ENCODE results near the gene SMAD6.
A peak's percentile ranks its signal among the peaks of the same experiment; 100 is the strongest.

The SMAD6 gene

DNA sequence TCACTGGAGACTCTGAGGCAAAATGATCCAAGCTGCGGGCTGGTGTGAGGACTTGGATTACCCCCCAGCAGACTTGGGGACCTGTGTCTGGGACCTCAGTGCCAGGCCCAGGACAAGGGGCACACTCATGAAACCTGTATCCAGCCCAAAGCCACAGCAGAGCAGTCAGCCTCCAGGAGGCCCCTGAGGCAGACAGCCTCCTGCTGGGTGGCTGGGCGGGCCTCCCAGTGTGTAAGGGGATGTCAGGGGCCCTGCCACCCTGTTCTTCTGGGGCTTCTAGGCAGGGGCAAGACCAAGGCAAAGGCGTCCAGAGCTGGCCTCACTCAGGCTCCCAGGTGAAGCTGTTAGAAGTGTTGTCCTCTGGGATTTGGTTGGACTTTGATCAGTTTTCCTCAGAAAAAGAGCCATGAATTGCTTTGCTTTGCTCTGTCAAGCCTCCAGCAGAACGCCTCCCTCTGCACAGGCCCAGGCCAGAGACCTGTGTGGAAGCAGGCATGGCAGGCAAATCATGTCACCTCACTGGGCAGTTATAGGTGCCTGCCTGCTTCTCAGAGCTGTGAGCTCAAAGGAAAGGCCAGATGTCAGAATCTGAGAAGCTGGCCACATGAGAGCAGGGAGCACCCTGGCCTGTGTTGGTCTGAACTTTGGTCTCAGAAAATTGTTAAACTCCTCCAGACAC is 77.4 kb downstream of the SMAD6 start:
- H3K4me3 ChIP-seq, result no peak overlapping the region
- peak overlapping the region in 1 of 21 experiments; percentile 31 for H3K27ac ChIP-seq

DNA sequence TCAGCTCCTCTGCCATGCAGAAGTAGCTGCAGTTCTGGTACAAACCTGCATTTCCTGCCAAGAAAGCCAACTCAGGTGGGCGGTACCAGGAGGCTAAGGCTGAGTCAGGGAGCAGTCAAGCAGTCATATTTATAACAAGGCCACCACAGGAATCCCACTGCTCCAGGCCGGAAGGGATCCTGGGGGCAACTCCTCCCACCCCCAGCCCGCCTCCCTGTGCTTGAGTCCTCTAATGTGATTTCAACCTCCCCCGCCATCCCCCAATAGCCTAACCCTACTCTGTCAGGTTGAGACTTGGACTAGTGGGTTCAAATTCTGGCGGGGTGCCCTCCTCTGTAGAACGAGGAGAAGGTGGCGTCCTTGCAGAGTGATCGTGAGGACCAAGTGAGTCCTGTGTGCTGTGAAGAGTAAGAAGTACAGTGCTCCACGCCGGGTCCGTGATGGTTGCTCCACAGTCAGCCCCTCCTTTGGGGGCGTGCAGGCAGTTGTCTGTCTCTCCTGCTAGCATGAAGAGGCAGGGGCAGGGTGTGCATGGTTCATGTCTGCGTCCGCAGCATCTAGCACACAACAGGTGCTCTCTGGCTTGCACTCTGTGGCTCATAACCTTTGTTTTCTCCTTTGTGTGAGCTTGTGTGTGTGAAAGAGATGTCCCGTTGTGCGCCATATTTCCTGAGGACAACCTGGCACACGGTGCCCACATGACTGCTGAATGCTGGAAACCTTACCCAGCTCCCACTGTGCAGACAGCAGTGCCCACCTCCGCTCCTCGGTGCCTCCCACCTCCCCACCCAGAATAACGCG is 78.3 kb downstream of the SMAD6 start:
- H3K27ac ChIP-seq, result no peak overlapping the region
- H3K4me3 ChIP-seq, result no peak overlapping the region

DNA sequence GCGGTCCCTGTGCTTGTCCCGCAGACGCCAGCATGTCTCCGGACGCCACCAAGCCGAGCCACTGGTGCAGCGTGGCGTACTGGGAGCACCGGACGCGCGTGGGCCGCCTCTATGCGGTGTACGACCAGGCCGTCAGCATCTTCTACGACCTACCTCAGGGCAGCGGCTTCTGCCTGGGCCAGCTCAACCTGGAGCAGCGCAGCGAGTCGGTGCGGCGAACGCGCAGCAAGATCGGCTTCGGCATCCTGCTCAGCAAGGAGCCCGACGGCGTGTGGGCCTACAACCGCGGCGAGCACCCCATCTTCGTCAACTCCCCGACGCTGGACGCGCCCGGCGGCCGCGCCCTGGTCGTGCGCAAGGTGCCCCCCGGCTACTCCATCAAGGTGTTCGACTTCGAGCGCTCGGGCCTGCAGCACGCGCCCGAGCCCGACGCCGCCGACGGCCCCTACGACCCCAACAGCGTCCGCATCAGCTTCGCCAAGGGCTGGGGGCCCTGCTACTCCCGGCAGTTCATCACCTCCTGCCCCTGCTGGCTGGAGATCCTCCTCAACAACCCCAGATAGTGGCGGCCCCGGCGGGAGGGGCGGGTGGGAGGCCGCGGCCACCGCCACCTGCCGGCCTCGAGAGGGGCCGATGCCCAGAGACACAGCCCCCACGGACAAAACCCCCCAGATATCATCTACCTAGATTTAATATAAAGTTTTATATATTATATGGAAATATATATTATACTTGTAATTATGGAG is 79.1 kb downstream of the SMAD6 start:
- Histone ChIP-seq H3K4me3 (no peak overlapping the region), H3K27ac (no peak overlapping the region)

DNA sequence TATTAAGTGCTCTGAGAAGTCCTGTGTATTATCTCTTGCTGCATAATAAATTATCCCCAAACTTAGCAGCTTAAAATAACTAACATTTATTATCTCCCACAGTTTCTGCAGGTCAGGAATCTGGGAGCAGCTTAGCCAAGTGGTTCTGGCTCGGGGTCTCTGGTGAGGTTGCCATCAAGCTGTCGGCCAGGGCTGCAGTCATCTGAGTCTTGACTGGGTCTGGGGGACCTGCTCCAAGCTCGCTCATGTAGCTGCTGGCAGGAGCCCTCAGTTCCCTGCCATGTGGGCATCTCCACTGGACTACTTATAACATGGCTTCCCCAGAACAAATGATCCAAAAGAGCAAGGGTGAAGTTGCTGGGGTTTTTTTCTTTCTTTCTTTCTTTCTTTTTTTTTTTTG is 80.7 kb downstream of the SMAD6 start:
- H3K27ac ChIP-seq, result no peak overlapping the region
- no peak overlapping the region for H3K4me3 ChIP-seq

DNA sequence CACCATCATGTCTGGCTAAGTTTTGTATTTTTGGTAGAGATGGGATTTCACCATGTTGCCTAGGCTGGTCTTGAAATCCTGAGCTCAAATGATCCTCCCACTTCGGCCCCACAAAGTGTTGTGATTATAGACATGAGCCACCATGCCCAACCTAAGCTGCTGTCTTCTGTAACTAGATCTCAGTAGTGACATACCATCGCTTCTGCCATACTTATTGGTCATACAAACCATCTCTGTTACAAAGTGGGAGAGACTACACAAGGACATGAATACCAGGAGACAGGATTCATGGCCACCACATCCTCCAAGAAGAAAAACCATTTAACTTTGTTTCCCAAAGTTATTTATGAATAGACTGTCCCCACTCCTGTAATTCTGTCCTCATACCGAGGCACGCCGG is 81.3 kb downstream of the SMAD6 start:
- Histone ChIP-seq H3K4me3 (no peak overlapping the region), H3K27ac (no peak overlapping the region)

DNA sequence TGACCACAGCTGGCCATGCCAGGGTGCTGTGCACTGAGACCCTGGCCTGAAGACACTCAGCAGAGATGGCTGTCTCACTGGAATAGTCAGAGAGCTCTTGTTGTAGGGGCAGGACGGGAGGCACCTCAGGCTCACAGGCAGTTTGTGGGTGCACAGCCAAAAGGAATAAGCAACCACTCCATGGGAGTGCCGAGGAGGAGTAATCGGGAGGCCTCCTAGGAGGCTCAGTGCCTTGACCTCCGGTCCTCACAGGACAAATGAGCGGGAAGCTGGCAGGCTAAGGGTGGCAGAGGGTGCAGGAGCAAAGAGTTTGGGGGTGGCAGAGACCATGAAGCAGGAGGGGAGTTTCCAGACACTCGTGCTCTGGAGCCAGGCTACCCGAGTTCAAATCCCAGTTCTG is 81.7 kb downstream of the SMAD6 start:
- H3K4me3 ChIP-seq, result no peak overlapping the region

DNA sequence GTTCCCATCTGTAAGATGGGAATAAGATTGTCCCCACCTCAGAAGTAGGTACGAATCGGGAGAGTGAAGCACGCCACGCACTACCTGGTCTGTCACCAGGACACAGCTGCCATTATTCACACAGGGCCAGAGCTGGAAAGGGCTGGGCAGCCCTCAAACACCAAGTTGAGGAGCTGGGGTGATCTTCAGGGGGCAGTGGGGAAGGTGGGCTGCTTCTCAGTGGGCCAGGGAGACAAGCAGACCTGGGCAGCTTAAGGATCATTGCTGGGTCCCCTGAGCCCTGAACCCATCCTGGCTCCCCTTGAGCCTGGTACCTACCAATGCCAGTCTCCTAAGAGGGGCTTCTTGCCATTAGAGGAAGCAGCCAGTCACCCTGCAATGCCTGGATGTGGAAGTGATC is 82.1 kb downstream of the SMAD6 start:
- H3K27ac ChIP-seq, result no peak overlapping the region
- H3K4me3 ChIP-seq, result no peak overlapping the region

More for the DNA sequence above, 81.7 kb downstream of the SMAD6 start:
- no peak overlapping the region for H3K27ac ChIP-seq

DNA sequence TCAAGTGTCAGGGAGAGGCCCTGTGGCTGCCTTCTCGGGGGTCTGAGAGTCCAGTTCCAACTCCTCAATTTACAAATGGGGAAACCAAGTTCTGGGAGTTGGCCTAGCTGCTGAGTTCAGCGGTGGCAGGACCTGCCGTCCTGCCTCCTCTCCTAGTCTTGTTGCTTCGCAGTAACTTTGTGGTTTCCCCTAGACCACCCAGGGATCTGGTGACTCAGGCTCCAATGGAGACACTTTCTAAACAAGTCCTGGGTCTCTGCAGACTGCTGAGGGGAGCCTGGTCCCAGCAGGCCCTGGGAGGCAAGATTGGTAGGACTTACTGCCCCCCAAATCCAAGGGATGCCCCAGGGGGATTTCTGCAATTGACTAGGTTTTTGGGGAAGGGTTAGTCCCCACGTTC is 83.6 kb downstream of the SMAD6 start:
- no peak overlapping the region for H3K4me3 ChIP-seq

DNA sequence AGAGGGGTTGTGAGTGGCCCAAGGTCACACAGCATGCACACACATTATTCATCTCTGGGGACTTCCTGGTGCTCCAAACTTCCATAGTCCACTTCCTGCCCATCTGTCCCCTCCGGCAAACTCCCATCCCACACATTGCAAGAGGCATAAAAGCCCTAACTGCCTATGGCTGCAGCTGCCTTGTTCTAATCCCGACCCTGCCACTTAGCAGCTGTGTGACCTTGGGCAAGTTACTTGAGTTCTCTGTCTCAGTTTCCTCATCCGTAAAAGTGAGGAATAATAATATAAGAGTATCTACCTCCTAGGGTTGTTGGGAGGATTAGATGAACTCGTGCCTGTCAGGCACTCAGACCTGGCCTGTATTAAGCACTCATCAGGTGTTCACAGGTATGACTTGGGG is 84.2 kb downstream of the SMAD6 start:
- Histone ChIP-seq H3K27ac (no peak overlapping the region), H3K4me3 (no peak overlapping the region)

More for the DNA sequence above, 83.6 kb downstream of the SMAD6 start:
- peak overlapping the region in 1 of 21 experiments; percentile 29 for H3K27ac ChIP-seq

DNA sequence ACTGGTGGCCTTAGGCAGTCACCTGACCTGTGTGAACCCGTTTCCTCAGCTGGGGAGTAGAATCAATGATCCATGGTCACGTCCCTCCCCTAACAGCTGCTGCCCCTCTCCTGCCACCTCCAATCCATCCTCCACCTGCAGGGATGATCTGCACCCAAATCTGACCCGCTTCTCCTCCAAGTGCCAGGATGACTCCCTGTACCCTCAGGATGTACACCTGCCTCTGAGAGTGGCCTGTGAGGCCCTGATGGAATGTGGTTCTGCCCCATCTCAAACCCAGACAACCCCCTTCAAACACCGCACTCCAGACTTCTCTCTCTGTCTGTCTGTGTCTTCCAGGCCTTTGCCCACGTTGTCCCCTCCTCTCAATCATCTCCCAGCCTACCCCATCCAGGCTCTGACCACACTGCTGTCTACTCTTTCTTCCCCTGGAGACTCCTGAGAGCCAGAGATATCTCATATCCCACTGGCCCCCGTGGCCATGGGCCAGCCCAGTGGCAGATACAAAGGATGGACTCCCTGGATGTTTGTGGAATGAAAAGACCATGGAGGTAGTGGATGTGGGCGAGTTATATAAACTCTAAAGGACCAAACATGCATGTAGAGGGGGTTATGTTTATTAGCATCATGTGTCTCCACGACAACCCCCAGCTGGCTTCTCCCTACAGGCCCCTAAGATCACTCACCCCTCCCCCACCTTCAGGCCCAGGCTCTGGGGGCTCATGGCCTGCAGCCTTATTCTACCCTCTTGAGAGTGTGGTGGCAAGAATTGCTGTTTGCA is 84.9 kb downstream of the SMAD6 start:
- H3K27ac ChIP-seq, result no peak overlapping the region
- H3K4me3 ChIP-seq, result no peak overlapping the region

DNA sequence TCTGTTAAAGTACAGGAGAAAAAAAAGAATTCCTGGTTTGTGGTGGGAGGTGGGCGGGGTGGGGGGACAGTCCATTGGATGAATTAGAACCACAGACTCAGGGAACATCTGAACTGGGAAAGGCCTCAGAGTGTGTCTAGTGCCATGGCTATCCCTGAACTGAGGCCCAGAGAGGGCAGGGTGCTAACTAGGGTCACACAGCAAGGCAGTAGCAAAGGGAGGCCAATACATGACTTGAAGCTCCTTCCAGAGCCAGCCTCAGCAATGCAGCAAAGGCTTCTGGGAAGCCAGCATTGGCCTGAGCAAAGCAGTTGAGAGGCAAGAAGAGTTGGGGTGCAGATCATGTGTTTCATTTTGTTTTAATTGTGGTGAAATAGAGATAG is 85.4 kb downstream of the SMAD6 start:
- H3K4me3 ChIP-seq, result no peak overlapping the region

DNA sequence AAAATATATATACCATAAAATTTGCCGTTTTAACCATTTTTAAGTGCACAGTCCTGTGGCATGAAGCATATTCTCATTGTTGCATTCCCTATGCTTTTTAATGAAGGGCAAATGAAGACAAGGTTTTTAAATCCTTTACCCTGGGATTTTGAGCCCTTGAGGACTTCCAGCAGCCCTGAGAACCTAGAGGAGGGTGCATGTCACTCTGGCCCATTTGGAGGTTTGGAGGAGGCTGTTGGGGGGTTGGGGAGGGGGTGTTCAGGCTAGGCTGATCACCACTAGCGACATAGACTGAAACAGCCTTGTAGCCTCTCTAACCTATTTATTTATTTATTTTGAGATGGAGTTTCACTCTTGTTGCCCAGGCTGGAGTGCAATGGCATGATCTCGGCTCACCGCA is 86.0 kb downstream of the SMAD6 start:
- Histone ChIP-seq H3K4me3 (no peak overlapping the region), H3K27ac (no peak overlapping the region)

More for the DNA sequence above, 85.4 kb downstream of the SMAD6 start:
- H3K27ac ChIP-seq, result no peak overlapping the region

DNA sequence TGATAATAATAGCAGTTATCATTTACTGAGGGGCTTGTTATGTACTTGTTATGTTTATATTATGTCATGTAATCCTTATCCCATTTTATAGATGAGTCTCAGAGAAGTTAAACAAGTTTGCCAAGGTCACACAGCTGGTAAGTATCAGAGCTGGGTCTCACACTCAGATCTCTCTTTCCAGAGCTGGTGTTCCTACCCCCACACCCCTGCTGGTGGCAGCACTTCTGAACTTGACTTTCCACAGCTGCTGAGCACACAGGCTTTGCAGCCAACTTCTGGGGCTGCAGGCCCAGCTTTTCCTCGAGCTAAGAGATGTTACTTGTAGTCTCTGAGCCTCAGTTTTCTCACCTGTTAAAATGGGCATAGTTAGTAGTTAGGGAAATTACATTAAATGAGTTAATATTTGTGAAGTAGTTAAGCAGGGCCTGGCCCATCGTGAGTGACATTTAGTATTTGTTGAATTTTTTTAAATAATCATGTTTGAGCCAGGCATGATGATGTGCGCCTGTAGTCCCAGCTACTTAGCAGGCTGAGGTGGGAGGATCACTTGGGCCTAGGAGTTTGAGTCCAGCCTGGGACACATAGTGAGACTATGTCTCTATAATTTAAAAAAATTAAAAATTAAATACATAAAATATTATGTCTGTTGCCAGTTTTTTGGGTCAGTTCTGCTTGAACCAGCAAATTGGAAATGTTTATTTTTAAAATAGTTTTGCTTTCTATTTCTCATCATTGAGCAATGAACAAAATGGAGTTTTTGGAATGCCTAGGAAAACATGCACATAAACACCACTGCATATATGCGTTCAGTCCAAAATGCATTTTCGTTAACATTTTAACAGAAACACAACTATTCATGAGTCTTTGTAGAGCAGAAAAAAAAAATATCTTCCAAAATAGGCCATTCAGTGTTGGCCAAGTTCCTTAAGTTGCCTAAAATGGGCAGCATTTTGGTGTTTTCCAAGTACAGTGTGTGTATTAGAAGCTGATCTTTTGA is 87.3 kb downstream of the SMAD6 start:
- Histone ChIP-seq H3K4me3 (no peak overlapping the region), H3K27ac (peak overlapping the region in 4 of 21 experiments; percentile 4 to 72 (median 15))

DNA sequence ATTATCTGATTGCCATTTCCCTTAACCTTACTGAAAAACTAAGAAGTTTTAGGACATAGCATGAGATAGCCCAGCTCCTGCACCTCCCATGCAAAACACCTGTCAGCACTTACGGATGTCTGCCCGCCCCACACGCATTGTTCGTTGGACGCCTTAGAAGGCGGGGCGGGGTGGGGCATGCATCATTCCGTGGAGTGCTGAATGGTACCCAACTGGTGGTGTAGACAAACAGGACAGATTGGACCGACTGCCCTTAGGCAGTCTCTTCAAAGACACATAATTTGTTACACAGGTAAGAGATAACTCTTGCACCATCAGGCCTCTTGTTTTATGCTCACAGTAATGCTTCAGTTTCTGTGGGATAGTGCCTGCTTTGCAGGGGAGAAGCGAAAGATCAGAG is 93.8 kb downstream of the SMAD6 start:
- Histone ChIP-seq H3K27ac (no peak overlapping the region), H3K4me3 (no peak overlapping the region)

DNA sequence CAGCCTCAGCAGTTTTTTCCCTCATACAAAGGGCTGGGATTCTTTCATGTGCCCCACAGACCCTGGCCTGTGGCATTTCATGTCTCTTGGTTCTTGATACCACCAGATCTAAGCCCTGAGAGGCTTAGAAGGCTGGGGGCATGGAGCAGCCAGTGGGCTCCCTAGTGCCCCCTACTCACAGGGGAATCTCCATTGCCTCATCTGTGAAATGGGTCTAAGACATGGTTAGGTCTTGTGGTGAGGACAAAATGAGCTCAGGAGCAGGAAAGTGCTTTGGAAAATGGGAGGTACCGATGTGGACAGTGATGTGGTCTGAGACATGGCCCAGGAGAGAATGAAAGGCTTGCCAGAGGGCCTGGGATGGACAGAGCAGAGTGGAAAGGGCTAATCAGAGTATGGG is 94.3 kb downstream of the SMAD6 start:
- Histone ChIP-seq H3K27ac (no peak overlapping the region), H3K4me3 (no peak overlapping the region)

DNA sequence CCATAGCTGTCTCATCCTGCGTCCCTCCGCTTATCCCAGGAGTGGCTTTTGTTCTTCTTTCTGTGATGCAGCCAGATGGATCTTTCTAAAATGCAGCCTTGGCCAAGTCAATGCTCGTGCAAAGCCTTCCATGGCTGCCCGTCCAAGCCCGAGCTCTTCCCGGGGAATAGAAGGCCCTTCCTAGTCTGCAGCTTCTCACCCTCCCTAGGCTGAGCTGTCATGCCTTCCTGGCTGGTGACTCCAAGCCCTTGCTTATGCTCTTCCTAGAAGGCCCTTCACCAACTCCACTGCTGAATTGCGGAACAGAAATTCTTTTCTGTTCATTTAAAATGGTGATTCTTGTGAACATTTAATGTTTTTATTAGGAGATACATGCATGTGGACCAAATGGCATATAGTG is 95.9 kb downstream of the SMAD6 start:
- Histone ChIP-seq H3K27ac (peak overlapping the region in 3 of 21 experiments; percentile 1 to 19 (median 5)), H3K4me3 (no peak overlapping the region)

DNA sequence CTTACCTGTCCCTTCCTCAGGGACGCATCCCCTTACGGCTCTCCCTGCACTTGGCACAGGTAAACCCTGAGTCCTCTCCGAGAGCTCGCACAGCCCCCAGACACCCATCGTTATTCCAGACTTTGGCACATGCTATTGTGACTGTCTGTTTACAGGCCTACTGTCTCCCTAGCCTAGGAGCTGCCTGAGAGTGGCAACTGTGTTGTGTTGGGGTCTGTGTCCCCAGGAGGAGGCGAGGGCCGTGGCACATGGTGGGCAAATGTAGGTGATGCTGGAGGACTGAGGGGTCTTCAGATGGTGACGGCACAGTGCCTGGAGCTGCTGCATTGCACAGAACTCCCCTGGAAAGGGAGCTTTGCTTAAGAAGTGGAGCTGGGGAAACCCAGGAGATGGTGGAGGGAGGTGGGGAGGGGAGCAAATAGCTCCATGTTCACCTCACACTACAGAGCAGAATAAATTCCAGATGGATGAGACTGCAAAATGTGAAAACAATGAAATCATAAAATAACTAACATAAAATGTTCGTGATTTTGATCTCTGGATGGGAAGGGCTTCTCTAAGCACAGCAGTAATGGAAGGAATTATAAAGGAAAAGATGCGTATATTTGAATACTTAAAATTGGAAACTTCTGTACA is 96.5 kb downstream of the SMAD6 start:
- Histone ChIP-seq H3K27ac (peak overlapping the region in 5 of 21 experiments; percentile 1 to 70 (median 7)), H3K4me3 (no peak overlapping the region)

DNA sequence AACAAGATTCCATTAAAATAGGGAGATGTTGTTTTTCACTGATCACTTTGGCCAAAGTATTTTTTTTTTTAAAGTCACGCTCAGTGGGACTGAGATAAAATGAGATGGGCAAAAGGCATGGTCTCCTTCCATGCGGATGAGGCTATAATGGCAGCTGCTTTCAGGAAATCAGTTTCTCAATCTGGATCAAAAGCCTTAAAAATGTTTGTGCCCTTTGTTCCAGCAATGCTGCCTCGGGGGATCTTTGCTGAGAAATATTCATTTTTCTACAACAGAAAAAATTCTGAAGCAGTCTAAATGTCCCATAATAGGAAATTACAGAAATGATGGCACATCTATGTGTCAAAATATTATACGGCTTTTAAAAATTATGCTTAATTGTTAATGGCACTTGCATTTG is 97.2 kb downstream of the SMAD6 start:
- peak overlapping the region in 1 of 21 experiments; percentile 5 for H3K27ac ChIP-seq

More for the DNA sequence above, 97.2 kb downstream of the SMAD6 start:
- no peak overlapping the region for H3K4me3 ChIP-seq

Measured in skin epidermis (tissue), 12 donors.